HepG2 (cell line): ENCODE data around the gene TFCP2L1. TPM values are rescaled to one million over a fixed set of nuclear protein-coding genes. Genes with fewer than 3 reads are reported as not detected.

Experiments used
- ATAC-seq: fragments of 200-7000 bp; cut with Tn5 transposase; 3 replicates; pipeline ENCODE4 v1.9.1; 2020; ENCODE audit warnings: mild to moderate bottlenecking, moderate library complexity
- BruUV-seq: library from RNA; stranded (reverse); fragments of 400-500 nt; replicated peaks from 2 replicates; lab custom pipeline; 2021; lab: Mats Ljungman, UMichigan
- CTCF ChIA-PET: fragments of 300-600 bp; formaldehyde crosslinking; extraction: SDS; loops from one replicate; lab custom pipeline; 2021; ENCODE audit warnings: low total read pairs, inconsistent platforms, low intra/inter-chr PET ratio; lab: Yijun Ruan, JAX
- POLR2A ChIA-PET: fragments of 350-600 bp; sonication (Branson Sonifier 250); formaldehyde crosslinking; loops from one replicate; lab custom pipeline; 2020; ENCODE audit warnings: antibody characterized with exemption, inconsistent platforms; lab: Yijun Ruan, JAX
- DNase-seq: peaks from one replicate; pipeline ENCODE4 v3.0.0-alpha.2; 2015; ENCODE audit warnings: low spot score
- FAIRE-seq: peaks from 3 replicates; lab custom pipeline; 2011; peaks lifted over from hg19 to GRCh38; lab: Jason Lieb, UNC
- H2AFZ ChIP-seq: one replicate; pipeline ENCODE4 v1.6.1; 2011; ENCODE audit warnings: low read length, inconsistent platforms
- H3K27ac ChIP-seq: fragments of 300-600 bp; 3 replicates; pipeline ENCODE4 v1.8.0; 2011; ENCODE audit warnings: mixed run types, mild to moderate bottlenecking, mixed read lengths, low read length, inconsistent platforms; ENCODE audit not compliant: insufficient read depth; ENCODE audit errors: extremely low read length
- H3K27me3 ChIP-seq, 2 experiments: fragments of 200-600 bp in 1 of 2; 2 replicates in 1 of 2; 3 replicates in 1 of 2; pipeline versions ENCODE4 v1.6.0 to v1.8.0; 2011; ENCODE audit warnings: low read length in 2 of 2, mild to moderate bottlenecking in 2 of 2, moderate library complexity in 2 of 2, inconsistent platforms in 1 of 2; ENCODE audit not compliant: insufficient read depth in 2 of 2, control insufficient read depth in 1 of 2
- H3K36me3 ChIP-seq, 2 experiments: fragments of 200-600 bp in 1 of 2; replicated peaks in 1 of 2; 2 replicates in 1 of 2; 3 replicates in 1 of 2; pipeline versions ENCODE4 v1.5.1 to v1.8.0; 2011; ENCODE audit warnings: low read length in 2 of 2, inconsistent platforms in 1 of 2; ENCODE audit not compliant: insufficient read depth in 2 of 2, control insufficient read depth in 1 of 2
- H3K4me1 ChIP-seq: 2 replicates; pipeline ENCODE4 v1.5.1; 2012; ENCODE audit warnings: low read length, inconsistent platforms; ENCODE audit not compliant: insufficient read depth
- H3K4me2 ChIP-seq: 2 replicates; pipeline ENCODE4 v1.6.0; 2011; ENCODE audit warnings: low read depth, low read length, inconsistent platforms
- H3K4me3 ChIP-seq, 3 experiments: fragments of 200-600 bp in 1 of 3; sonication (generic), shearing (Covaris generic) in 1 of 3; replicated peaks in 1 of 3; 2 replicates each; pipeline ENCODE4 v1.5.1; 2011 to 2016; ENCODE audit warnings: low read length in 3 of 3, inconsistent platforms in 2 of 3, low read depth in 2 of 3, mild to moderate bottlenecking in 2 of 3, control low read depth in 1 of 3, mixed read lengths in 1 of 3; ENCODE audit not compliant: insufficient read depth in 1 of 3
- H3K79me2 ChIP-seq: one replicate; pipeline ENCODE4 v1.6.1; 2011; ENCODE audit warnings: low read length, inconsistent platforms; ENCODE audit not compliant: insufficient read depth
- H3K9ac ChIP-seq: 2 replicates; pipeline ENCODE4 v1.6.0; 2011; ENCODE audit warnings: mild to moderate bottlenecking, low read depth, low read length, inconsistent platforms; ENCODE audit not compliant: insufficient read depth
- H3K9me3 ChIP-seq: 2 replicates; pipeline ENCODE4 v1.5.1; 2012; ENCODE audit warnings: mild to moderate bottlenecking, low read length
- H4K20me1 ChIP-seq: 2 replicates; pipeline ENCODE4 v1.6.0; 2011; ENCODE audit warnings: inconsistent platforms, mild to moderate bottlenecking, low read length, moderate library complexity; ENCODE audit not compliant: insufficient read depth
- AHR ChIP-seq: IDR thresholded peaks from 2 replicates; pipeline ENCODE4 v1.6.1; 2018; ENCODE audit warnings: missing genetic modification reagents, missing compliant biosample characterization
- ELF1 ChIP-seq: sonication (generic); formaldehyde crosslinking; IDR thresholded peaks from 2 replicates; pipeline ENCODE4 v1.4.0; 2020; ENCODE audit warnings: missing genetic modification reagents
- FOXO4 ChIP-seq: sonication (generic); formaldehyde crosslinking; conservative IDR thresholded peaks from 2 replicates; pipeline ENCODE4 v1.8.1; 2023; ENCODE audit warnings: missing genetic modification reagents
- POLR2AphosphoS2 ChIP-seq: IDR thresholded peaks from 2 replicates; pipeline ENCODE4 v1.6.1; 2011; ENCODE audit warnings: low read depth, low read length, improper control_type of control experiment
- RXRB ChIP-seq: IDR thresholded peaks from 2 replicates; pipeline ENCODE4 v1.6.1; 2016; ENCODE audit warnings: borderline replicate concordance, missing genetic modification reagents, missing compliant biosample characterization
- SALL2 ChIP-seq: sonication (generic); formaldehyde crosslinking; IDR thresholded peaks from 2 replicates; pipeline ENCODE4 v1.8.1; 2023; ENCODE audit warnings: mild to moderate bottlenecking, missing genetic modification reagents, inconsistent platforms
- SRSF4 ChIP-seq: fragments of 200-400 bp; formaldehyde crosslinking; IDR thresholded peaks from one replicate; pipeline ENCODE4 v1.6.1; 2018; ENCODE audit warnings: mild to moderate bottlenecking, low read depth, low read length, moderate library complexity; ENCODE audit not compliant: poor library complexity, severe bottlenecking
- ZFP1 ChIP-seq: IDR thresholded peaks from 2 replicates; pipeline ENCODE4 v1.6.1; 2016
- ZNF678 ChIP-seq: sonication (generic); formaldehyde crosslinking; IDR thresholded peaks from 2 replicates; pipeline ENCODE4 v1.4.0; 2020; ENCODE audit warnings: mild to moderate bottlenecking, missing genetic modification reagents
- ZNF784 ChIP-seq: sonication (generic); formaldehyde crosslinking; IDR thresholded peaks from 2 replicates; pipeline ENCODE4 v1.5.1; 2020; ENCODE audit warnings: missing genetic modification reagents, mild to moderate bottlenecking, borderline replicate concordance
- WGBS: methylation state at CpG from one replicate; pipeline ENCODE4 v1.1.6; 2017; ENCODE audit warnings: low lambda C conversion rate; 5-methylcytosine and 5-hydroxymethylcytosine counted together
- in situ Hi-C: cut with HindIII; loops from 2 replicates; pipeline ENCODE4 v1.10.0; 2017; ENCODE audit warnings: low pct_unique_long_range_greater_than_20kb; ENCODE audit not compliant: extremely low pct_ligation_motif_present
- intact Hi-C: fragments of 100-400 bp; cut with micrococcal nuclease; formaldehyde crosslinking; loops from one replicate; pipeline ENCODE4 v1.10.0; 2022; ENCODE audit not compliant: unreplicated experiment
- polyA plus RNA-seq, 8 experiments: library from polyadenylated mRNA; depleted of rRNA in 3 of 8; stranded (reverse) in 7 of 8; unstranded in 1 of 8; fragments of >200 nt; fragmentation: Illumina TruSeq in 4 of 8; extraction: Trizol in 4 of 8; gene quantifications; 2 replicates each; pipeline versions ENCODE4 v1.2.1 to v1.2.3, GENCODE V29; 2011 to 2016; ENCODE audit warnings: low read depth in 4 of 8, missing spikeins in 1 of 8, mixed read lengths in 1 of 8; ENCODE audit not compliant: insufficient read depth in 1 of 8
- total RNA-seq, 5 experiments: library from RNA; depleted of rRNA; stranded (reverse); fragments of >200 nt; fragmentation: Illumina TruSeq; extraction: Trizol; gene quantifications; 2 replicates each; pipeline ENCODE4 v1.2.3, GENCODE V29; 2016; ENCODE audit warnings: low read depth in 1 of 5

TFCP2L1 gene
- total and polyA plus RNA-seq, 2 of the 13 experiments (the other 11 are each of a cell fraction or from before 2014, with no cell fraction given) = under 0.01 TPM; not detected in 1

- TF ChIP-seq ZNF784 (no peak), ELF1 (CRISPR knock-in tag) (no peak), AHR (no peak), RXRB (CRISPR knock-in tag) (no peak), ZFP1 (CRISPR knock-in tag) (no peak), SRSF4 (no peak)
These were observed 67.4 kb downstream of the TFCP2L1 start (continued) for GRCh38 chr2:121217627-121218026.

- CTCF ChIA-PET = no interaction called here
- no peak for FAIRE-seq
These were observed 70.7 kb downstream of the TFCP2L1 start for GRCh38 chr2:121214296-121214695.

More at GRCh38 chr2:121214296-121214695, 70.7 kb downstream of the TFCP2L1 start:
- ATAC-seq (no peak), DNase-seq (no peak)
- peaks cover 24 to 85% of the 10 kb centered on the region in 2 experiments for H3K27me3 ChIP-seq
- intact Hi-C loops = no loop called here
- no peaks in the 10 kb centered on the region for H4K20me1 ChIP-seq
- H3K4me3 ChIP-seq = no peak overlapping the region
- no peaks in the 10 kb centered on the region for H3K79me2 ChIP-seq
- POLR2A ChIA-PET = no interaction called here
- BruUV-seq = no TSS peak
- in situ Hi-C loops = no loop called here
- H3K9me3 ChIP-seq = no peaks in the 10 kb centered on the region
- no peak overlapping the region for H3K4me2 ChIP-seq
- H3K27ac ChIP-seq = no peak overlapping the region
- H3K4me1 ChIP-seq = peaks cover 12% of the 10 kb centered on the region
- no peaks in the 10 kb centered on the region for H3K36me3 ChIP-seq
- TF ChIP-seq FOXO4 (CRISPR knock-in tag) = no peak
- TF ChIP-seq ZNF678 (CRISPR knock-in tag) = no peak
- no peak for TF ChIP-seq POLR2AphosphoS2
- TF ChIP-seq SALL2 (CRISPR knock-in tag) = no peak
- no peak overlapping the region for H3K9ac ChIP-seq
- WGBS = 43% methylated on average over 10 of the region's 10 CpGs
- no peak overlapping the region for H2AFZ ChIP-seq
